Esophagus muscularis mucosa (tissue), 4 donors: ENCODE results near the gene IGFBP2.

Source experiments
- CTCF ChIP-seq, 3 experiments: fragments of 200-600 bp in 2 of 3; fragments of 450-650 bp in 1 of 3; sonication (generic) in 2 of 3; IDR thresholded peaks; one replicate each; pipeline ENCODE4 v1.5.1; 2017 to 2019; ENCODE audit warnings: antibody characterized with exemption in 3 of 3, mild to moderate bottlenecking in 2 of 3, moderate library complexity in 1 of 3
- EP300 ChIP-seq: sonication (generic); formaldehyde crosslinking; IDR thresholded peaks from one replicate; pipeline ENCODE4 v1.6.1; 2017; ENCODE audit warnings: antibody characterized with exemption
- POLR2AphosphoS5 ChIP-seq, 2 donors: sonication (generic); formaldehyde crosslinking; IDR thresholded peaks; one replicate each; pipeline ENCODE4 v1.6.1; 2017; ENCODE audit warnings: antibody characterized with exemption in 2 of 2

- TF ChIP-seq CTCF (IDR thresholded peaks at IDR 0.05) (no peak), EP300 (no peak), POLR2AphosphoS5 (IDR thresholded peaks at IDR 0.05) (peak; percentile 28 to 67)
Observed at GRCh38 chr2:216632952-216633615, at the start of gene IGFBP2.
